ENCODE measurements around the gene CAPS.

Gene CAPS

DNA sequence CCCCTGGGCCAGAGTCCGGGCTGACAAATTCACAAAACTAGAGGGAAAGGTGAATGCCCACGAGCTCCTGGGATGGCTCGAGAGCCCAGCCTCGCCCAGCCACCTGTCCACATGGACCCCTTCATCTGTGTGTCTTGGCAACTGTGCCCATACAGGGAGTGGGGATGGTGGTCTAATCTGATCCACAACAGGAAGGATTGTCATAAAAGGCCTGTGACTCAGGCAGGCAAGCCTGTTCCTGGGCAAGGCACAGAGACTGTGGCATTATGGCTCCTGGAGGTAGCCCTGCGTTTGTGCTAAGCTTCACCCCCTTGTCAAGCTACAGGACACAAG, 20.0 kb downstream of the CAPS start:
- H3K4me3 ChIP-seq (ENCODE audit: insufficient read depth, low read depth, low read length, poor library complexity, severe bottlenecking) = no peak overlapping the region
- no peak overlapping the region for H3K27ac ChIP-seq (ENCODE audit: insufficient read depth, low read length, poor library complexity, severe bottlenecking)

DNA sequence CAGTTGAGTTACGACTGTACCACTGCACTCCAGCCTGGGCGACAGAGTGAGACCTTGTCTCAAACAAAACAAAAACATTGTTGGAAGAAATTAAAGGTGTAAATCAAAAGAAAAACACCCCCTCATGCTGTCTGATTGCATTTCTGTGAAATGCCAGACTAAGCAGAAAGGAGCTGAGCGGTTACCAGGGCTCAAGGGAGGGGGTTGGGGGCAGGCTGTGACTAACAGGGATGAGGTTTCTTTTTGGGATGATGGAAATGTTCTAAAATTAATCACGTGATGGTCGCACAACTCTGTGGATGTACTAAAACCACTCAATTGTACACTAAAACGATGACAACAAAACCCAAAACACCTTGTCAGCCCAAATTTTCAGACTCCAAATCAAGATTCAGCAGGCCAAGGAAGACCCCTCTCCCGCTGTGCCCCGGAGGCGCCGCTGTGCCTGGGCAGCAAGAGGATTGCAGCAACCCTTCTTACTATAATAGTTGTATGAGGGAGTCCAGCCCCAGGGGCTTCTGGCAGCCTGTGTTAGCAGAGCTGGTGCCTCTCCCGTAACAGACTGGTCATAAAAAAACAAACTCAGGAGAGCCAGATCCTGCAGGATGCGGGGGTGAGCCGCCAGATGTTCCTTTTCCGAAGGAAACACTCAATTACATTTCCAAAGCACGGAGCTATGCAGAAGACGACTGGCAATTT, 20.9 kb downstream of the CAPS start:
- no peaks in the 10 kb centered on the region for H3K27me3 ChIP-seq (replicated peaks; ENCODE audit: control insufficient read depth, insufficient read depth, low read length, poor library complexity, severe bottlenecking)
- no peaks in the 10 kb centered on the region for H3K4me1 ChIP-seq (ENCODE audit: control insufficient read depth, insufficient read depth, low read length, poor library complexity, severe bottlenecking)
- H3K36me3 ChIP-seq (ENCODE audit: control insufficient read depth, insufficient read depth, low read length) = peaks cover 65% of the 10 kb centered on the region
- no peaks in the 10 kb centered on the region for H3K9me3 ChIP-seq (ENCODE audit: control insufficient read depth, low read length)
- H3K27ac ChIP-seq (ENCODE audit: insufficient read depth, low read length, poor library complexity, severe bottlenecking) = no peak overlapping the region
- no peak for DNase-seq
- no peak overlapping the region for H3K4me3 ChIP-seq (ENCODE audit: insufficient read depth, low read depth, low read length, poor library complexity, severe bottlenecking)

More for the DNA sequence above, 20.0 kb downstream of the CAPS start:
- H3K9me3 ChIP-seq (ENCODE audit: control insufficient read depth, low read length) = no peaks in the 10 kb centered on the region
- H3K27me3 ChIP-seq (replicated peaks; ENCODE audit: control insufficient read depth, insufficient read depth, low read length, poor library complexity, severe bottlenecking) = no peaks in the 10 kb centered on the region
- H3K36me3 ChIP-seq (ENCODE audit: control insufficient read depth, insufficient read depth, low read length) = peaks cover 67% of the 10 kb centered on the region
- no peaks in the 10 kb centered on the region for H3K4me1 ChIP-seq (ENCODE audit: control insufficient read depth, insufficient read depth, low read length, poor library complexity, severe bottlenecking)
- no peak for DNase-seq

DNA sequence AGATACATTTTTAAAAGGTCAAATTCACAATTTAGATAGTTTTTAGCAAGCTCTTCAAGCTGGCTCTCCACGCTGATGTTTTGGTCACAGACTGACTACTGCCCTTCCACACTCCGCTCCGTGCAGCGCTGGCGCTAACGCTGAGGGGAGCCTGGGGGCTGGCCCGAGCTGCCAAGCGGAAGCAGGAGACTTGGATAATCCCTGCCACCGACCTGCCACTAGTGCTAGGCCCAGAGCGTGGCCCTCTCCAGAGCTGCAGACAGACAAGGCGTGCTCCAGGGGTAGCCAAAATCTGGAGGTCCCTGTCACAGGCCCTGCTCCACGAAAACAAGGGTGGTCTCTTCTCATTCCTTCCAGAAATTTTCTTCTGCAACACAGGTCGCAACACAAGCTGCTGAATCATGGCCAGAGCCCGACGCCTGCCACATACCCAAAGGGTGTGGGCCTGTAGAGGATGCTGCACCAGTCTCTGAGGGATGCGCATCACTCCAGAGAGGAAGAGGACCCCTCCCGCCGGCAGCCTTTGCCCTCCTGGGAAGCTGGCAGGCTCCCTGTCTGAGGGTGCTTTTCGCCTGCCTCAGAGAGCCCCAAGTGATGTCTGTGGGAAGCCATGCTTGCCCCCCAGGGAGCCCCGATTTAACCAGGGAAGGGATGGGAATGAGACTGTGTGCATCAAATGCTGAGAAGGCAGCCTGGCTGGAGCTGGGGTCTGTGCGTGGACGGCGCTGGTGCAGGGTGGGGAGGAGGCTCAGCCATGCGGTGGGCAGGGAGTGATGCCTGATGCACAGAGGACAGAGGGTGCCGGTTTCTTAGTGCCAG, 21.6 kb downstream of the CAPS start:
- Histone ChIP-seq H3K27me3 (replicated peaks; ENCODE audit: control insufficient read depth, insufficient read depth, low read length, poor library complexity, severe bottlenecking) (no peaks in the 10 kb centered on the region), H3K4me3 (ENCODE audit: insufficient read depth, low read depth, low read length, poor library complexity, severe bottlenecking) (no peak overlapping the region), H3K27ac (ENCODE audit: insufficient read depth, low read length, poor library complexity, severe bottlenecking) (no peak overlapping the region), H3K36me3 (ENCODE audit: control insufficient read depth, insufficient read depth, low read length) (peaks cover 64% of the 10 kb centered on the region), H3K9me3 (ENCODE audit: control insufficient read depth, low read length) (no peaks in the 10 kb centered on the region), H3K4me1 (ENCODE audit: control insufficient read depth, insufficient read depth, low read length, poor library complexity, severe bottlenecking) (no peaks in the 10 kb centered on the region)
- DNase-seq = no peak

DNA sequence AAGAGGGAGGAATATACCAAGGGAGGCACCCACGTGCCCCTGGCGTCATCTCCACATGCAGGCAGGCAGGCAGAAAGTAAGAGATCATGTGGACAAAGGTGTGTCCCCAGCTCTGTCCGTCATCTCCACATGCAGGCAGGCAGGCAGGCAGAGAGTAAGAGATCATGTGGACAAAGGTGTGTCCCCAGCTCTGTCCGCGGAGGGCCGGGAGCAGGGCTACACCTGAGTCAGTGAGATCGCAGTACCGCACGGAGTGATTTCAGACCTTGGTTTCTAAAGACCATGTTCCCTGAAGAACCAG, 22.2 kb downstream of the CAPS start:
- H3K27me3 ChIP-seq (replicated peaks; ENCODE audit: control insufficient read depth, insufficient read depth, low read length, poor library complexity, severe bottlenecking) = no peaks in the 10 kb centered on the region
- no peak overlapping the region for H3K4me3 ChIP-seq (ENCODE audit: insufficient read depth, low read depth, low read length, poor library complexity, severe bottlenecking)
- H3K4me1 ChIP-seq (ENCODE audit: control insufficient read depth, insufficient read depth, low read length, poor library complexity, severe bottlenecking) = no peaks in the 10 kb centered on the region
- H3K9me3 ChIP-seq (ENCODE audit: control insufficient read depth, low read length) = no peaks in the 10 kb centered on the region
- no peak overlapping the region for H3K27ac ChIP-seq (ENCODE audit: insufficient read depth, low read length, poor library complexity, severe bottlenecking)
- DNase-seq = no peak
- H3K36me3 ChIP-seq (ENCODE audit: control insufficient read depth, insufficient read depth, low read length) = peaks cover 63% of the 10 kb centered on the region

DNA sequence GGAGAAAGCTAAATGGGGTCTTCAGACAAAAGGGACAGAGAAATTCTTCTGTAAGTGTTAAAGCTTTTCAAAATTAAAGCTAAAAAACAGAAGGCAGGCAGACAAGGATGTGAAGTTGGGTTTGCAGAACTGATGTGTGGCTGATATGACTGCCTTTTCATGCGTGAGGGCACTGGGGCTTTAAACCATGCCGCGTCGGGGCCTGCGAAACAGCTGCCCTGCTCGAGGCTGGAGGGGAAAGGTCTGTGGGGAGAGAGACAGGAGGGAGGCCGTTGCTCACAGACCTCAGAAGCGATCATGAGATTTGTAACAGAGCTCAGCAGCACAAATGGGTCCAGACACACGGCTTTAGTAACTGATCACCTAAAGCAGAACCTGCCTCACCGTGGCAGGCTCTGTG, 23.5 kb downstream of the CAPS start:
- Histone ChIP-seq H3K9me3 (ENCODE audit: control insufficient read depth, low read length) (no peaks in the 10 kb centered on the region), H3K4me1 (ENCODE audit: control insufficient read depth, insufficient read depth, low read length, poor library complexity, severe bottlenecking) (no peaks in the 10 kb centered on the region), H3K36me3 (ENCODE audit: control insufficient read depth, insufficient read depth, low read length) (peaks cover 52% of the 10 kb centered on the region), H3K27me3 (replicated peaks; ENCODE audit: control insufficient read depth, insufficient read depth, low read length, poor library complexity, severe bottlenecking) (no peaks in the 10 kb centered on the region), H3K4me3 (ENCODE audit: insufficient read depth, low read depth, low read length, poor library complexity, severe bottlenecking) (no peak overlapping the region), H3K27ac (ENCODE audit: insufficient read depth, low read length, poor library complexity, severe bottlenecking) (no peak overlapping the region)
- DNase-seq = no peak

DNA sequence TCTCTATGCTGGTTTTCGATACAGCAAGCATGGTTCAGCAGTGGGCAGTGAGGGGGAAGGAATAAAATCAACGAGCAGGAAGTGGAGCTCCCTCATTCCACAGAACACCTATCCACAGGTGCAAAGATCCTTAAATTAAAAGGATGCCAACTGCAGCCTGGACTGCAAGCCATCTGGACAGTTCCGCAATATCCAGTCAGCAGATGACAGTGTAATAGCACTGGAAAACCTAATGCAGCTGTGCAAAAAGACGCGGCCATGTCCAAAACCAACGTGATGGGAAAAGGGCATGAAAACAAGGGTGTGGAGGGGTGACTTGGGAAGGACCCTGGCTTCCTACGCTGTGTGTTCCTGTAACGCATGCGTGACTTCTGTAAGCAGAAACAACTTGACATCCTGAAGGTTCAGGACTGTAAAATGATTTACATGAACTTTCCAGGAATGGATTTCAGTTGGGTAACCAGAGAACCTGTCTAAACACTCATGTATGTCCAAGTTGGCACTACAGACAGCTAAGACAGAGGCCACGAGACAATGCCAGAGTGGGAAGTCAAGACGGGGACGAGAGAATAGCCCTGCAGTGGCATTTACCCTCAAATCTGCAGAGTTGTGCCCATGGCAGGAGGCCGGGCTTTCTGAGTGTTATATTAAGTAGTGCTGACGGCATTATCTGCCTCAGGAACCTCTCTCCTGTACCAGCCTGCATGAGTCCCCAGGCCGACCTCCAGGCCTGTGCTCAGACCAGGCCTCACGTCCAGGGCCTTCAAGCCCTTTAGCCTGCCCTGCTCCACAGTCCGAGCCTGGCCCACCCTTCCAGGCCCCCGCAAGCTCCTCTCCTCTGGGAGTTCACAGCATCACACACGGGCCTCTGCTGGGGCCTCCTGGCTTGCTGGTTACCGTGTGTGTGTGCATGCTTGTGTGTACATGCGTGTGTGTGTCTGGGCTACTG, 26.5 kb downstream of the CAPS start:
- Histone ChIP-seq H3K4me1 (ENCODE audit: control insufficient read depth, insufficient read depth, low read length, poor library complexity, severe bottlenecking) (no peaks in the 10 kb centered on the region), H3K36me3 (ENCODE audit: control insufficient read depth, insufficient read depth, low read length) (peaks cover 41% of the 10 kb centered on the region), H3K9me3 (ENCODE audit: control insufficient read depth, low read length) (no peaks in the 10 kb centered on the region), H3K27ac (ENCODE audit: insufficient read depth, low read length, poor library complexity, severe bottlenecking) (no peak overlapping the region), H3K27me3 (replicated peaks; ENCODE audit: control insufficient read depth, insufficient read depth, low read length, poor library complexity, severe bottlenecking) (no peaks in the 10 kb centered on the region), H3K4me3 (ENCODE audit: insufficient read depth, low read depth, low read length, poor library complexity, severe bottlenecking) (no peak overlapping the region)
- no peak for DNase-seq

DNA sequence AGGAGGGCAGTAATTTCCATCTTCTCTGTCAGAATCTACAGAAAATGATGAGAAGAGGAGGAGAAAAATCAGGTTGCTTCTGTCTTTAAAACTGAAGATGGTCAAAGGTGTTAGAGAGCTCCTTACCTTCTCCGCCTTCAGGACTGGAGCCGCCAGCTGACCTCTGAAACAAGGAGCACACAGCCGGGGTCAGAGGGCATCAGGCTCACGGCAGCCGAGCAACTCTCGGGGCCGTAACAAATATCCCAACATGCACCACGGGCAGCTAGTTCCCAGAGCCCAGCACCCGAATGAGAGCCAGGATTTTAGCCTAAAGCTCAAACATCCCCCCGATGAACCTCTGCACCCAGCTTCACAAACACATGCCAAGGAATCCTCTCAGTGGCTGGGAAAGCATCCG, 27.6 kb downstream of the CAPS start:
- Histone ChIP-seq H3K4me3 (ENCODE audit: insufficient read depth, low read depth, low read length, poor library complexity, severe bottlenecking) (no peak overlapping the region), H3K9me3 (ENCODE audit: control insufficient read depth, low read length) (no peaks in the 10 kb centered on the region), H3K4me1 (ENCODE audit: control insufficient read depth, insufficient read depth, low read length, poor library complexity, severe bottlenecking) (no peaks in the 10 kb centered on the region), H3K36me3 (ENCODE audit: control insufficient read depth, insufficient read depth, low read length) (peaks cover 31% of the 10 kb centered on the region), H3K27ac (ENCODE audit: insufficient read depth, low read length, poor library complexity, severe bottlenecking) (no peak overlapping the region), H3K27me3 (replicated peaks; ENCODE audit: control insufficient read depth, insufficient read depth, low read length, poor library complexity, severe bottlenecking) (no peaks in the 10 kb centered on the region)
- no peak for DNase-seq

DNA sequence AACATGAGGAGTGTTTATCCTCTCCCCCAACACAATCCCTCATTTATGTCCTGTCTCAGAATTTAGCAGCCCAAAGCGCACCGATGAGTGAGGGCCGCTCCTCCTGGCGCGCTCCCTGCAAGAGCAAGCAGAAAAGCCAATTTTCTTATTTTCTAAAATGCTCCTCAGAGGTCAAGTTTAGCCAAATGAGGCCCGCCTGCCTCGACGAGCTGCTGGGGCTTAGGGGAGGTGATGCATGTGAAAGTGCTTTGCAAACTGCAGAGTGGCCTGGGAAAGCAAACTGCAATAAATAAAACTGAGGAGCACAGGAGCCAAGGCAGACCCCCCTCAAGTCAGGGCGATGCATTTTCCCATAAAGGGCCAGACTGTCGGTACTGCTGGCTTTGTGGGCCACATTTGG, 29.0 kb downstream of the CAPS start:
- H3K4me3 ChIP-seq (ENCODE audit: insufficient read depth, low read depth, low read length, poor library complexity, severe bottlenecking) = no peak overlapping the region
- no peak overlapping the region for H3K27ac ChIP-seq (ENCODE audit: insufficient read depth, low read length, poor library complexity, severe bottlenecking)
- peaks cover 20% of the 10 kb centered on the region for H3K36me3 ChIP-seq (ENCODE audit: control insufficient read depth, insufficient read depth, low read length)
- no peaks in the 10 kb centered on the region for H3K27me3 ChIP-seq (replicated peaks; ENCODE audit: control insufficient read depth, insufficient read depth, low read length, poor library complexity, severe bottlenecking)
- no peaks in the 10 kb centered on the region for H3K9me3 ChIP-seq (ENCODE audit: control insufficient read depth, low read length)
- H3K4me1 ChIP-seq (ENCODE audit: control insufficient read depth, insufficient read depth, low read length, poor library complexity, severe bottlenecking) = peaks cover 7% of the 10 kb centered on the region
- no peak for DNase-seq

DNA sequence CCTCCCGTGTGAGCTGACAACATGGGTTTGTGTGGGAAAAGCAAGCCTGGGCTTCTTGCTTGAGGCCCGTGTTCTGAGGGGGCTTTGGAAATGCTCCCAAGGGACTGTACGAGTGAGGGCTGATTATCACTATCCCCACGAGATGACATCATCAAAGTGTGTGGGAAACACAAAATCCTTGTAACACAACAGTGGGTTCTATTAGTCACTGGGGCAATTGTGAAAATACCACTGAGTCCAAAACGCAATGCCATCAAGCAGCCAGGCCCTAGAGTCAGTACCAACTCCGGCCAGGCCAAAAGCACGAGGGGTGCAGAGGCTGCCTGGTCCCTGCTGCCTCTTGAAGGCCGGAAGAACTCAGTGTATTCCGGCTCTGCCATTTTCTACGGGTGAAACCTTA, 29.6 kb downstream of the CAPS start:
- no peak for DNase-seq
- Histone ChIP-seq H3K36me3 (ENCODE audit: control insufficient read depth, insufficient read depth, low read length) (peaks cover 20% of the 10 kb centered on the region), H3K4me3 (ENCODE audit: insufficient read depth, low read depth, low read length, poor library complexity, severe bottlenecking) (no peak overlapping the region), H3K27me3 (replicated peaks; ENCODE audit: control insufficient read depth, insufficient read depth, low read length, poor library complexity, severe bottlenecking) (no peaks in the 10 kb centered on the region), H3K4me1 (ENCODE audit: control insufficient read depth, insufficient read depth, low read length, poor library complexity, severe bottlenecking) (peaks cover 13% of the 10 kb centered on the region), H3K9me3 (ENCODE audit: control insufficient read depth, low read length) (no peaks in the 10 kb centered on the region), H3K27ac (ENCODE audit: insufficient read depth, low read length, poor library complexity, severe bottlenecking) (no peak overlapping the region)

DNA sequence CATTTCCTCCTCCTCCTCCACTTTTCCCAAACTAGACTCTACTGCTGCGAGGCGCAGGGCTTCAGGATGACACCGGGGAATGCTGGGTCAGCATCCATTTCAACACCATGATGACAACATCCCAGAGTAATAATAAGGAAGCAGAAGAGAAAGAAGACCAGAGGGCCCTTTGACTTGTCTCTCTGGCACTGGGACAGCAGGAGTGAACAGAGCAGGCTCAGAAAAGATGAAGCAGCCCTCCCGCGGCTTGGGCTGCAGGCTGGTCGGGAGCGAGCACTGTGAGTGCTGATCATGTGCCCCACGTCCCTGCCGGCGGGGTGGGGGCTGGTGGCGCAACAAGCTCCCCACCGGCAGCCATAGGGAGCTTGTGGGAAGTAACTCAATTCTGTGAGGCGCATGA, 33.4 kb downstream of the CAPS start:
- H3K27ac ChIP-seq (ENCODE audit: insufficient read depth, low read length, poor library complexity, severe bottlenecking) = peak overlapping the region; percentile 16
- peaks cover 3% of the 10 kb centered on the region for H3K36me3 ChIP-seq (ENCODE audit: control insufficient read depth, insufficient read depth, low read length)
- no peak for DNase-seq
- H3K9me3 ChIP-seq (ENCODE audit: control insufficient read depth, low read length) = no peaks in the 10 kb centered on the region
- no peak overlapping the region for H3K4me3 ChIP-seq (ENCODE audit: insufficient read depth, low read depth, low read length, poor library complexity, severe bottlenecking)
- H3K4me1 ChIP-seq (ENCODE audit: control insufficient read depth, insufficient read depth, low read length, poor library complexity, severe bottlenecking) = peaks cover 49% of the 10 kb centered on the region
- H3K27me3 ChIP-seq (replicated peaks; ENCODE audit: control insufficient read depth, insufficient read depth, low read length, poor library complexity, severe bottlenecking) = no peaks in the 10 kb centered on the region
